Small intestine (tissue), 7 donors: ENCODE measurements around the gene AKAP12. TPM values are rescaled to one million over a fixed set of nuclear protein-coding genes. Genes with fewer than 3 reads are reported as not detected.
A peak's percentile ranks its signal among the peaks of the same experiment; 100 is the strongest.
"Not testable (repeated sequence)": the region's sequence is repeated elsewhere in the genome, so short reads cannot be mapped to it uniquely, and the experiment has no call there.

Experiments used
- DNase-seq, 2 donors: peaks; one replicate each; pipeline versions ENCODE4 v3.0.0 to v3.0.0-alpha.2; 2013
- FAIRE-seq: peaks from 2 replicates; lab custom pipeline; 2012; peaks lifted over from hg19 to GRCh38; lab: Jason Lieb, UNC
- H3K27ac ChIP-seq, 3 donors: one replicate each; pipeline ENCODE4 v1.5.1; 2013; ENCODE audit warnings: low read length in 2 of 3, mild to moderate bottlenecking in 2 of 3, control low read depth in 1 of 3, inconsistent platforms in 1 of 3, low read depth in 1 of 3, moderate library complexity in 1 of 3
- H3K27me3 ChIP-seq, 3 donors: one replicate each; pipeline ENCODE4 v1.6.1; 2013; ENCODE audit warnings: low read length in 3 of 3, inconsistent platforms in 1 of 3; ENCODE audit not compliant: control insufficient read depth in 3 of 3, insufficient read depth in 3 of 3
- H3K36me3 ChIP-seq, 3 donors: one replicate each; pipeline ENCODE4 v1.6.1; 2013; ENCODE audit warnings: low read length in 3 of 3, inconsistent platforms in 1 of 3, low read depth in 1 of 3, mild to moderate bottlenecking in 1 of 3, moderate library complexity in 1 of 3; ENCODE audit not compliant: control insufficient read depth in 3 of 3, insufficient read depth in 2 of 3
- H3K4me1 ChIP-seq, 3 donors: one replicate each; pipeline ENCODE4 v1.6.1; 2013; ENCODE audit warnings: low read length in 2 of 3, inconsistent platforms in 1 of 3, low read depth in 1 of 3, mild to moderate bottlenecking in 1 of 3, moderate library complexity in 1 of 3; ENCODE audit not compliant: control insufficient read depth in 3 of 3, insufficient read depth in 2 of 3
- H3K4me3 ChIP-seq, 3 donors: one replicate each; pipeline ENCODE4 v1.5.1; 2013; ENCODE audit warnings: low read length in 3 of 3, control low read depth in 1 of 3, inconsistent platforms in 1 of 3, low read depth in 1 of 3, mild to moderate bottlenecking in 1 of 3, moderate library complexity in 1 of 3
- H3K9me3 ChIP-seq, 2 donors: one replicate each; pipeline ENCODE4 v1.6.1; 2013; ENCODE audit warnings: low read depth in 1 of 2, low read length in 1 of 2; ENCODE audit not compliant: control insufficient read depth in 2 of 2, insufficient read depth in 1 of 2
- WGBS, 3 donors: extraction: QIAGEN DNeasy Blood & Tissue Kit; methylation state at CpG; one replicate each; pipeline ENCODE4 v1.1.7; 2013; 5-methylcytosine and 5-hydroxymethylcytosine counted together
- polyA plus RNA-seq, 4 donors: library from polyadenylated mRNA; stranded (reverse) in 3 of 4; unstranded in 1 of 4; fragments of 200-250 nt in 3 of 4; fragments of 120-200 nt in 1 of 4; gene quantifications; one replicate each; pipeline versions ENCODE4 v1.2.1 to v1.2.3, GENCODE V29; 2013
- donor health status: healthy with polysubstance abuse.
- donor health status: control.
- donor health status: control.
- donor health status: Bipolar disorder and iron deficiency.
- donor health status: healthy.

The AKAP12 gene
- polyA plus RNA-seq, 4 donors: 0.67 to 23.3 (median 7.2) TPM

DNA sequence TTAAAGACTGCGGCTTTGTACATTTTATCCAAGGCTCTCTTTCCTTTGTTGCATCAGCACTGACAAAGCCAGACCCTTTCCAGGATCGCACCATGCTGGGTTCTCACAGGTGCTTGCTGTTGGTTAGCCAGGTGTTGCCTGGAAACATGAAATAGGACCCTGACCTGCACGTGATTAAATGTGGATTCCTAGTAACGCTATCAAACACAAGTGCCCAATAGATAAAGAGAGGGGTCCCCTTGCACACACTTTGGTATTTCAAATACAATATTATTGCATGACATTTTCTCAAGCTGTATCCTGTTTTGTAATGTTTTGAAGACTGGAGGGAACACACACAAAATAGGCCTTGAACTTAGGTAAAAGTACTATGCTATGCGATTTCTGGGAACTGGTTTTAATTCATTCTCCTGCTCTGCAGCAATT, 73.3 kb downstream of the AKAP12 start:
- Histone ChIP-seq H3K27ac (peak overlapping the region in 1 of 3 donors; percentile 79), H3K4me1 (peaks cover 0 to 24% (median 0%) of the 10 kb centered on the region in 3 donors), H3K4me3 (no peak overlapping the region), H3K9me3 (peaks cover 0 to 11% of the 10 kb centered on the region in 2 donors), H3K36me3 (peaks cover 0 to 8% (median 0%) of the 10 kb centered on the region in 3 donors), H3K27me3 (no peaks in the 10 kb centered on the region)
- WGBS, 3 donors: 17 to 52% (median 35%) methylated on average over 5 of the region's 5 CpGs
- DNase-seq (peak; percentile 39 to 90), FAIRE-seq (no peak)

DNA sequence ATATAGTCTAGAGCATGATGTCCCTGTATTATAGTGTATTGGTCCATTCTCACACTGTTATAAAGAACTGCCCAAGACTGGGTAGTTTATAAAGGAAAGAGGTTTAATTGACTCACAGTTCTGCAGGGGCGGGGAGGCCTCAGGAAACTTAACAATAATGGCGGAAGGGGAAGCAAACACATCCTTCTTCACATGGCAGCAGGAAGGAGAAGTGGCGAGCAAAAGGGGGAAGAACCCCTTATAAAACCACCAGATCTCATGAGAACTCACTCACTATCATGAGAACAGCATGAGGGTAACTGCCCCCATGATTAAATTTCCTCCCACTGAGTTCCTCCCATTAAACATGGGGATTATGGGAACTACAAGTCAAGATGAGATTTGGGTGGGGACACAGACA, 75.9 kb downstream of the AKAP12 start:
- 80 to 91% (median 81%) methylated on average over 3 of the region's 3 CpGs for WGBS, 3 donors
- H3K27ac ChIP-seq, H3K36me3 ChIP-seq, H3K27me3 ChIP-seq, FAIRE-seq, H3K4me3 ChIP-seq, DNase-seq: not testable (repeated sequence)
- Histone ChIP-seq H3K9me3 (peaks cover 0 to 12% of the 10 kb centered on the region in 2 donors), H3K4me1 (peaks cover 0 to 16% (median 0%) of the 10 kb centered on the region in 3 donors)

DNA sequence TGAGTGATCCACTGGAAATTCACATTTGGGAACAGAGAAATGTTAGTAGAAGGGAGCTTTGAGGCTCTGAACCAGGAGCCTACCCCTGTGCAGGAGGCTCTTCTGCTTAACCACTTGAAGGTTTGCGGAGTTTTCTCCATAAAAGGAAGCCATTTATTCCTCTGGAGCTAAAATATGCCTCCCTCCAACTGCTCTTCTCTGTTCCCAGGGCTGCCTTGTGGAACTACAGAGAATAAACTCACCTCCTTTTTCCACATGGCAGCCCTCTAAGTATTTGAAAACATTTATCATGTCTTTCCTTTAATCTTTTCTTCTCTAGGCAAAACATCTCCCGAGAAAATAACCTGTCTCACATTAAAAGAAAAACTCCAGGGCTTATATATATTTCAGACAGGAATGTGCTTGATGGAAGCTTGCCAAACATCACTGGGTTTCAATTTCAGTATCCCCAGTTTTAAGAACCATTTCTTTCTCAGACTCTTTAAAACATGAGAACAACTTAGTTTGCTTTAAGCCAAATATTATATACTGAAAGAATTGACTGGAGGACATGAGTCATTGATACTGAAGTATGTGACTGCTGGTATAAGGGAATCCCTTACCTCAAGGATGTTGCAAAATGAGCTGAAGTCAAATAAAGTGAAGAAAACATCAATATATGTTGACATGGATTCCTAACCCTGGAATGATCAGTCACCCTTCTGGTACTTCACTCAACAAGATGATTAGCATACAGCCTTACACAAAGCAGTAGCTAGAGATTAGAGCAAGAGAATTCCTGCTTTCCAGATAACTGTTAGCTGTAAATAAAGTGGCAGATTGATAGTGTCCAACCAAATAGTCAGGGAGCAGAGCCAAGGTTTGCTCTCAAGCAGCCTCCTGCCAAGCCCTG, 77.6 kb downstream of the AKAP12 start:
- H3K27ac ChIP-seq: peak overlapping the region in 2 of 3 donors; percentile 7 to 44
- DNase-seq (no peak), FAIRE-seq (no peak)
- H3K36me3 ChIP-seq: no peaks in the 10 kb centered on the region
- H3K4me3 ChIP-seq: no peak overlapping the region
- peaks cover 0 to 12% (median 0%) of the 10 kb centered on the region in 3 donors for H3K4me1 ChIP-seq
- 57 to 68% (median 65%) methylated on average over 2 of the region's 2 CpGs for WGBS, 3 donors
- peaks cover 0 to 4% of the 10 kb centered on the region in 2 donors for H3K9me3 ChIP-seq
- H3K27me3 ChIP-seq: no peaks in the 10 kb centered on the region

DNA sequence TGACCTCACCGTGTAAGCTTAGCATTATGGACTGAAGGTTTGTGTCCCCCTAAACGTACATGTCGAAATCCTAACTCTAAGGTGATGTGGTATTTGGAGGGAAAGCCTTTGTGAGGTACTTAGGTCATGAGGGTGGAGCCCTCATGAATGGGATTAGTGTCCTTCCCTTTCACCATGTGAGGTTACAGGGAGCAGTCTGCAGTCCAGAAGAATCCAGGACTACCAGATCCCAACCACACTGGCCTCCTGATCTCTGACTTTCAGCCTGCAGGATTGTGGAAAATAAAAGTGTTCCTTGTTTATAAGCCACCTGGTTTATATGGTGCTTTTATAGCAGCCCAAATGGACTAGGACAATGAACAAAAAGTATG, 78.2 kb downstream of the AKAP12 start:
- FAIRE-seq: no peak
- H3K36me3 ChIP-seq: no peaks in the 10 kb centered on the region
- peak overlapping the region in 2 of 3 donors; percentile 7 to 36 for H3K27ac ChIP-seq
- H3K27me3 ChIP-seq: no peaks in the 10 kb centered on the region
- peaks cover 0 to 4% of the 10 kb centered on the region in 2 donors for H3K9me3 ChIP-seq
- no peak for DNase-seq
- WGBS, 3 donors: 69 to 74% (median 70%) methylated on average over 3 of the region's 3 CpGs
- peaks cover 0 to 8% (median 0%) of the 10 kb centered on the region in 3 donors for H3K4me1 ChIP-seq
- H3K4me3 ChIP-seq: no peak overlapping the region

DNA sequence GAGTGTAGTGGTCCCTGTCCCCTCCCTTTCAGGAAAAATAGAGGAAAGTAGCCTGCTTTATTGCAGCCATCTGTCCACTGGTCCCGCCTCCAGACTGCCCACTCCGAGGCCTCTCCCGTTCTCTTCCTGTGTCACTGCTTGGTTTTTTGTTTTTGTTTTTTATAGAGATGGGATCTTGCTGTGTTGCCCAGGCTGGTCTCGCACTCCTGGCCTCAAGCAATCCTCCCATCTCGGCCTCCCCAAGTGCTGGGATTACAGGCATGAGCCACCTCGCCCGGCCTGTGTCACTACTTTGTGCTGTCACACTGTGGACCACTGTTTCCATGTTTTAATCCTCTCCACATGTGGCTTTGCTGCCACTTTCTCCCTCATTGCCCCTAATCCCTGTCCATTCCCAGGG, 80.4 kb downstream of the AKAP12 start:
- Histone ChIP-seq H3K27me3 (no peaks in the 10 kb centered on the region), H3K4me1 (peaks cover 0 to 6% (median 0%) of the 10 kb centered on the region in 3 donors), H3K36me3 (no peaks in the 10 kb centered on the region), H3K4me3 (no peak overlapping the region), H3K9me3 (peaks cover 0 to 4% of the 10 kb centered on the region in 2 donors), H3K27ac (no peak overlapping the region)
- 90 to 94% (median 91%) methylated on average over 7 of the region's 7 CpGs for WGBS, 3 donors
- FAIRE-seq (no peak), DNase-seq (no peak)

DNA sequence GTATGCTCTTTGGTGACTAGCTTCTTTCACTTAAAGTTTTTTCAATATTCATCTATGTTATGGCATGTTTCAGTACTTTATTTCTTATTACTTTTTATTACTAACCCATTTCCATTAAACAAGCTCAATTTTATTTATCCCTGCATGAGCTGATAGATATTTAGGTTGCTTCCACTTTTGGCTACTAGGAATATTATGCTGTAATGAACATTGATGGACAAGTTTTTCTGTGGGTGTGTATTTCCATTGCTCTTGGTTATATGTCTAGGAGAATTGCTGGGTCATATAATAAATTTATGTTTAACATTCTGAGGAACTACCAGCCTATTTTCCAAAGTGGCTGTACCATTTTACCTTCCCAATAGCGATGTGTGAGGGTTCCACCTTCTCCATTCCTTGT, 81.7 kb downstream of the AKAP12 start:
- no peak for FAIRE-seq
- Histone ChIP-seq H3K36me3 (no peaks in the 10 kb centered on the region), H3K9me3 (peaks cover 0 to 4% of the 10 kb centered on the region in 2 donors), H3K27me3 (peaks cover 0 to 9% (median 0%) of the 10 kb centered on the region in 3 donors), H3K4me3 (no peak overlapping the region), H3K27ac (no peak overlapping the region), H3K4me1 (peaks cover 0 to 9% (median 0%) of the 10 kb centered on the region in 3 donors)
- WGBS, 3 donors: 90 to 97% (median 94%) methylated on average over 1 of the region's 1 CpG
- no peak for DNase-seq

DNA sequence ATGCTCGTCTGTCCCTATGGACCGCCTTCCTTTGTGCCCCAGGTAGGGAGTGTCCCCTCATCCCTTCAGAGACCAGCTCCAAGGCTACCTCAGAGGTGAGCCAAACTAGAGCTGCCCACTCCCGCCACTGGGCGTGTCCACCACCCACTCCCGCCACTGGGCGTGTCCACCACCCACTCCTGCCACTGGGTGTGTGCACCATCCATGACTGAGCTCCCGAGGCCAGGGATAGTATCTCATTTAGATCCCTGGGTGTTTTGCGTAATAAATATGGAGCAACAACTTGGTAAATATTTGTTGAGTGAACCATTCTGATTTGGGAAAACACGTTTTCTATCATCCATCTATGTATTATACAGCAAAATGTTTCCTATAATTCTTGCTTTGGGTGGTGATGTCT, 82.8 kb downstream of the AKAP12 start:
- no peaks in the 10 kb centered on the region for H3K36me3 ChIP-seq
- H3K27ac ChIP-seq: no peak overlapping the region
- DNase-seq (no peak), FAIRE-seq (no peak)
- WGBS, 3 donors: 52 to 84% (median 69%) methylated on average over 9 of the region's 9 CpGs
- no peak overlapping the region for H3K4me3 ChIP-seq
- peaks cover 0 to 9% (median 0%) of the 10 kb centered on the region in 3 donors for H3K27me3 ChIP-seq
- H3K9me3 ChIP-seq: peaks cover 0 to 4% of the 10 kb centered on the region in 2 donors
- peaks cover 0 to 9% (median 0%) of the 10 kb centered on the region in 3 donors for H3K4me1 ChIP-seq

DNA sequence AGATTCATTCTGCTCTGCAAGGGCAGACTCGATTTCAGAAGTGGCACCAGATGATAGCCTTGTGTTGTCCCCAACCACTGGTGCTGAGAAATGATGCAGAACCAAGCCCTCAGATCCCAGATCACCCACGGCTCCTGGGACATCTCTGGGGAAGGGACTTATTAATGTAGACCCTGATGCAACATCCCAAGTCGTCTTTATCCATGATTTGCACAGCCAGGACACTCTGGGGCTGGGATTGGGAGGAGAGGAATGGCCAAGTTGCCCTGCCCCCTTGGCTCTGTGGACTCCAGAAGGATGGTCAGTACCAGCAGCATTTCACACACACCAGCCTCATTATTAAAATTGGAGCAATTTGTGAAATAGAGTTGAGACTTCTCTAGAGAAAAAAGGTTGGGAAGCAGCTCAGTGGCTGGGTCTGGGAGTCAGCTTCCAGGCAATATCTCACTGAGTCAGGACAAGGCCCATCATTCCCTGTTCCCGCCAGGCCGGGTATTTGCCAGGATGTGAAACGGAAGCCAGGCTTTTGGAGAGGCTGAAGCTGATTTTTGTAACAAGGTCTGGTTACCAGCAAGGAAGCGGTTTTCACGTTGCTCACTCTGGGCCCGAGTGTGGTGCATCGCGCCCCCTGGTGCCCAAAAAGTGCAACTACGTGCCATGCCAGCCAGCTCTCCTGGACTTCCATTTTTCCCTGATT, 84.2 kb downstream of the AKAP12 start:
- H3K27ac ChIP-seq: peak overlapping the region in 2 of 3 donors; percentile 0 to 30

More for the DNA sequence above, 84.2 kb downstream of the AKAP12 start:
- DNase-seq (peak; percentile 61 to 86), FAIRE-seq (no peak)
- peaks cover 0 to 9% (median 0%) of the 10 kb centered on the region in 3 donors for H3K4me1 ChIP-seq
- H3K36me3 ChIP-seq: no peaks in the 10 kb centered on the region
- peaks cover 0 to 9% (median 0%) of the 10 kb centered on the region in 3 donors for H3K27me3 ChIP-seq
- 18 to 20% (median 19%) methylated on average over 12 of the region's 12 CpGs for WGBS, 3 donors
- no peak overlapping the region for H3K4me3 ChIP-seq
- H3K9me3 ChIP-seq: no peaks in the 10 kb centered on the region
